Lower leg skin (tissue), 4 donors: ENCODE measurements around the gene CCDC70. TPM values are rescaled to one million over a fixed set of nuclear protein-coding genes. Genes with fewer than 3 reads are reported as not detected.

ENCODE experiments used
- DNase-seq, 2 donors: peaks; one replicate each; pipeline ENCODE4 v3.0.0-alpha.2; 2019; ENCODE audit warnings: low spot score in 2 of 2
- H3K4me3 ChIP-seq: fragments of 200-600 bp; sonication (generic); 2 replicates; pipeline ENCODE4 v1.5.1; 2017; ENCODE audit warnings: mild to moderate bottlenecking, low read depth; ENCODE audit not compliant: poor library complexity, severe bottlenecking
- POLR2A ChIP-seq, 2 donors: fragments of 450-650 bp; IDR thresholded peaks; one replicate each; pipeline ENCODE4 v1.6.1; 2016 to 2017; ENCODE audit warnings: antibody characterized with exemption in 2 of 2, mild to moderate bottlenecking in 1 of 2, moderate library complexity in 1 of 2
- WGBS, 2 donors: methylation state at CpG; one replicate each; pipeline ENCODE4 v1.1.5; 2018; 5-methylcytosine and 5-hydroxymethylcytosine counted together
- intact Hi-C: fragments of 100-400 bp; cut with DNase I; formaldehyde crosslinking; loops from one replicate; pipeline ENCODE4 v1.15.0; 2023; ENCODE audit warnings: low total_unique reads
- total RNA-seq, 4 donors: library from RNA; depleted of rRNA; stranded (reverse); fragments of >200 nt; gene quantifications; one replicate each; pipeline ENCODE4 v1.1.0, GENCODE V29; 2016
- TF ChIP-seq, protein P1 (sequence below), 3 donors: fragments of 450-650 bp; IDR thresholded peaks; one replicate each; pipeline ENCODE4 v1.5.1; 2016; ENCODE audit warnings: antibody characterized with exemption in 3 of 3, mild to moderate bottlenecking in 3 of 3, moderate library complexity in 2 of 3

The CCDC70 gene
- total RNA-seq, 4 donors from 2014 or later: not detected

GRCh38 chr13:51831519-51831918, 30.2 kb upstream of the CCDC70 start:
- intact Hi-C loops: no loop called here
- WGBS, 2 donors: 94 to 96% methylated on average over 5 of the region's 5 CpGs
- DNase-seq: no peak
- TF ChIP-seq, protein P1, sequence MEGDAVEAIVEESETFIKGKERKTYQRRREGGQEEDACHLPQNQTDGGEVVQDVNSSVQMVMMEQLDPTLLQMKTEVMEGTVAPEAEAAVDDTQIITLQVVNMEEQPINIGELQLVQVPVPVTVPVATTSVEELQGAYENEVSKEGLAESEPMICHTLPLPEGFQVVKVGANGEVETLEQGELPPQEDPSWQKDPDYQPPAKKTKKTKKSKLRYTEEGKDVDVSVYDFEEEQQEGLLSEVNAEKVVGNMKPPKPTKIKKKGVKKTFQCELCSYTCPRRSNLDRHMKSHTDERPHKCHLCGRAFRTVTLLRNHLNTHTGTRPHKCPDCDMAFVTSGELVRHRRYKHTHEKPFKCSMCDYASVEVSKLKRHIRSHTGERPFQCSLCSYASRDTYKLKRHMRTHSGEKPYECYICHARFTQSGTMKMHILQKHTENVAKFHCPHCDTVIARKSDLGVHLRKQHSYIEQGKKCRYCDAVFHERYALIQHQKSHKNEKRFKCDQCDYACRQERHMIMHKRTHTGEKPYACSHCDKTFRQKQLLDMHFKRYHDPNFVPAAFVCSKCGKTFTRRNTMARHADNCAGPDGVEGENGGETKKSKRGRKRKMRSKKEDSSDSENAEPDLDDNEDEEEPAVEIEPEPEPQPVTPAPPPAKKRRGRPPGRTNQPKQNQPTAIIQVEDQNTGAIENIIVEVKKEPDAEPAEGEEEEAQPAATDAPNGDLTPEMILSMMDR (IDR thresholded peaks at IDR 0.05): no peak
- TF ChIP-seq POLR2A (IDR thresholded peaks at IDR 0.05): no peak
- H3K4me3 ChIP-seq: no peak overlapping the region

- H3K4me3 ChIP-seq: no peak overlapping the region
- WGBS, 2 donors: 72% methylated on average over 6 of the region's 6 CpGs
- no peak for DNase-seq
- intact Hi-C loops: no loop called here
- TF ChIP-seq POLR2A (IDR thresholded peaks at IDR 0.05): no peak
- TF ChIP-seq, protein P1 (IDR thresholded peaks at IDR 0.05): no peak
These were observed 29.2 kb upstream of the CCDC70 start for GRCh38 chr13:51832471-51833152.

DNA sequence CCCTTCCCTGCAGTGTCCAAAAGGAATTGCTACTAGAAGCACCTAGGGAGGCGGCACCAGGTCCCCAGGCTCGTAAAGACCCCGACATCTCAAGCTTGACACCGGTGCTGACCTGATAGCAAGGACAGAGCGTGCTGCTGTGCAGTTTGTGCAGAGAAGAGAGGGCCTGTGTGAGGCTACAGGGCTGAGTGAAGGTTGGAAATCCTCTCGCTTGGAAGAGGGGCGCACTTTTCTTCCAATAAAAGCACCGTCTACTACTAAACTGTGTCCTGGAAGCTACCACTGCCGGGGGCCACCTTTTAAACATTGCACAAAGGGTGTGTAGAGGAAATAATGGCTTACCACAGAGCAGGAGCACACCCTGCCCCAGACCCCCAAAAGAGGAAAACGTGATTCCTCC, 27.8 kb upstream of the CCDC70 start:
- WGBS, 2 donors: 85 to 86% methylated on average over 10 of the region's 10 CpGs
- TF ChIP-seq POLR2A (IDR thresholded peaks at IDR 0.05): no peak
- TF ChIP-seq, protein P1 (IDR thresholded peaks at IDR 0.05): no peak
- DNase-seq: no peak
- no peak overlapping the region for H3K4me3 ChIP-seq
- intact Hi-C loops: no loop called here

DNA sequence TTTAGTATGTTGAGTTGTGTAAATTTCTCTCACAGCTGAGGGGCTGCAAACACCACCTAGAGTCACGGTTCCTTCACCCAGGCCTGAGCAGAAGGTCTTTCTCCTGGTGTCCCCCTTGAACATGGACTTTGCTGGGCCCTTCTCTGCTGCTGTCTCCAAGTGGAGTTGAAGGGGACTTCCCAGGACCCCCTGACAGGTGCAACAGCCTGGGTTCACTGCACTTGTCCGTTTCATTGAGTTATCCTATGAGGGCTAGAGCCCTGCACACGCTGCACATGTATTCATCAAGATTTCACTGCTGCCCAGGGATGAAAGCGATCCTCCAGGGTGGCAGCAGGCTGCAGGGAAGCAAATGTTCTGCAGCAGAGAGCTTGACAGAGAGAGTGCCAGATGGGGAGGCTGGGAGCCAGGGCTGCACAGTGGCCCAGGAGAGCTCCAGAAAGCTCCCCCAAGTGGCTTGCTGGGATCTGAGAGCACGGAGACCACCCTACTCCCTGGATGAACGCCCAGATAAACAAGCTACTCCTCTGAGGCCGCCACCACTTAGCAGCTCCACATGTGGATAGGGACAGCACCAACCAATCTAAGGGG, 27.1 kb upstream of the CCDC70 start:
- WGBS, 2 donors: 69 to 73% methylated on average over 7 of the region's 7 CpGs
- no peak for DNase-seq
- TF ChIP-seq, protein P1 (IDR thresholded peaks at IDR 0.05): no peak
- TF ChIP-seq POLR2A (IDR thresholded peaks at IDR 0.05): no peak
- no peak overlapping the region for H3K4me3 ChIP-seq
- intact Hi-C loops: no loop called here

DNA sequence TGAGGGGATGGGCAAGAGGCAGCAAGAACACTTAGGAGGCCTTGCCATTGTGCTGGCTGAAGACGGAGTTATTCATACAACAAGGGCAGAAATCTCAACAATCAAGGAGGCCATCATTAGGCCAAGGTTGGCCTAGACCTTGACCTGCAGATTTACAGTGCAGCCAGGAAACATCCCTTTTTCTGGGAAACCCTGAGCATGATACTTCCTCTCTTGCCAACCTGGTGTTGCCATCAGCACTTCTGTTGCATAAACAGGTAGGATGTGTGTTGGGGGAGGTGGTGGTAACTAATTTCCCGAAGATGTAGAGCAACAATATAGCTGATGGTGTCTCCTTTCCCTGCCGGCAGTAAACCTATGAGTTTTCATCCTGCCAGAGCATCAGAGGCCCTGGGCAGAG, 24.8 kb upstream of the CCDC70 start:
- intact Hi-C loops: no loop called here

More for the DNA sequence above, 24.8 kb upstream of the CCDC70 start:
- TF ChIP-seq POLR2A (IDR thresholded peaks at IDR 0.05): no peak
- TF ChIP-seq, protein P1 (IDR thresholded peaks at IDR 0.05): no peak
- no peak overlapping the region for H3K4me3 ChIP-seq
- no peak for DNase-seq
- 87 to 91% methylated on average over 3 of the region's 3 CpGs for WGBS, 2 donors
